T1000 (cell line): ENCODE measurements around the gene FBXW8.

ENCODE experiments used
- DNase-seq: peaks from one replicate; lab custom pipeline; 2025; ENCODE audit warnings: mixed read lengths; lab: John Stamatoyannopoulos, UW

The FBXW8 gene

DNA sequence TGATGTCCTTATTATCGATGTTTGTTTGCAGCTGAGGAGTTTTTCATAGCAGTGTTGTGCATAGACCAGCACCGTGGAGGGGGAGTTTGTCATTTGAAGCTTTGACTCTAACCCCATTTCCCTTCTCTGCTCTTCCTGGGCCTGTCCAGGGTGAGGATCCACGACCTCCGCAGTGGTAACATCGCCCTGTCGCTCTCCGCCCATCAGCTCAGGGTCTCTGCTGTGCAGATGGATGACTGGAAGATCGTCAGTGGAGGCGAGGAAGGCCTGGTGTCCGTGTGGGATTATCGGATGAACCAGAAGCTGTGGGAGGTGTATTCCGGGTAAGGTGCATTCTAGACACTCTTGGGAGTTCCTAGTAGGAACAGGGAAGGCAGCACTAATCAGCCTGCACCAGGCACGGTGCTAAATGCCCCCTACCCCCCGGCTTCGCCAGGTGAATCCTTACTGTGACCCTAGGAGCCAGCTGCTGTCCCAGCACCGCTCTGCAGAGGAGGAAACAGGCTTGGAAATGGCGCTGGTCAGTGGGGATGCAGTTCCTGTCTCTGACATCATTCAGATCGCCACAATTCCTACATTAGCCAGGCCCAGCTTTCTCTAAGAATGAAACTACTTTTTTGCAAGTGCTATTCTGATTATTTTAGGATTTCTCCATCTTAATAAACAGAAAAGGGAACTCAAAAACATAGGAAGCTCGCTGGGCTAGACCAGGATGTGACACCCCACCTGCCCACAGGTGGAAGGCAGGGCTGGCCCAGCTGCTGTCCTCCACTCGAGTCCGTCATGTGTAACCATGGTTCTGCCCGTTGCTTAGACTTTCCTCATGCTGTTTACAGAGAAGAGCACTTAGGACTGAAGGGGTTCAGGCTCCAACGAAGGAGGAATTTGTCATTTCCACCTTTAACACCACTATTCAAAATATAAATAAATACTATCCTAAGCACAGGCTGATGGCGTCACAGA is 113.5 kb downstream of the FBXW8 start:
- no peak for DNase-seq

DNA sequence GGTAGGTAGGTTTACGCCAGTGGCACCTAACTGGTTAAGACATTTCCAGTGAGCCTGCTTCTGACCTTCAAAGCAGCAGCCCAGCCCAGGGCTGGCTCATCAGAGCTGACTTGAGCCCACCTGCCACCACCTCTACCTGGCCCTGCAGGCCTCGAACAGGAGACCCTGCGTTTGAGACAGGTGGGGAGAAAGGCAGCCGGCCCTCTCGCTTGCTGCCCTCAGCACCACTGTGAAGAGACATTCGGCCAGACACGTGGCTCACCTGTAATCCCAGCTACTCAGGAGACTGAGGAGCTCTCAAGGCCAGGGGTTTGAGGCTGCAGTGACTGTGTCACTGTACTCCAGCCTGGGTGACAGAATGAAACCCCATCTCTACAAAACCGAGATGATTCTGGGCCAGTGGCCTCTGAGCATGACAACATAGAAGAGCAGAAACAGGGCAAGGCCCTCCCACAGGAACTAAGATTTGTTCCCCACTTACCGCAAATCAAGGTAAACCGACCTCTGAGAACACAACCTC is 114.3 kb downstream of the FBXW8 start:
- DNase-seq = no peak

DNA sequence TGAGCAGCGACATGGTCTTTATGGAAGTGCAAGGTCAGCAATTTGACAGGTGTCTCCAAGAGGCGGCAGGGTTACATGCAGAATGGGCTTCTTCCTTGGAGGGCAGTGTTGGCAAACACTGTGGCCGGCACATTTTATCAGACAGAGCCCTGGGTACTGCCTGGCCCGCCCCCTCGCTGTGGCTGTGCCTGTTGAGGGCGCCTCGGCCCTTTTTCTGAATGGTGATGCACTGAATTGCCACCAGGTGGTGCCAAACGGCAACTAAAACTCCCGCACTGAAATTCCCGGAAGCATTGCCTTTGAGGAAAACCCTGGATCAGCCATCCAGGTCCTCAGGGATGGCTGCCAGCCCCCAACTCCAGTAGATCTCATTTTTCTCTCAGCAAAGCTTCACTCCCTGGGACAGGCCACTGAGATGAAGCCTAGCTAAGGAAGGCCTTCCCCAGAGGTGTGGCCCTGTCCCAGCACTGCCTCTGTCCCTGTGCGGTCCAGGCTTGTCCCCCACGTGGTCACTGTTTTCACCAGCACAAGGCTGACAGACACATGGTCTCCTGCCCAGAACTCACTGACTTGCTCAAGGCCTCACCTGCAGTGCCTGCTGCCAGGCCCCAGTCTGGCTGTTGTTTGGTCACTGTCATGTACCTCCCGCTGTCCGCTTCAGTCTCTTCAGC is 114.9 kb downstream of the FBXW8 start:
- no peak for DNase-seq

DNA sequence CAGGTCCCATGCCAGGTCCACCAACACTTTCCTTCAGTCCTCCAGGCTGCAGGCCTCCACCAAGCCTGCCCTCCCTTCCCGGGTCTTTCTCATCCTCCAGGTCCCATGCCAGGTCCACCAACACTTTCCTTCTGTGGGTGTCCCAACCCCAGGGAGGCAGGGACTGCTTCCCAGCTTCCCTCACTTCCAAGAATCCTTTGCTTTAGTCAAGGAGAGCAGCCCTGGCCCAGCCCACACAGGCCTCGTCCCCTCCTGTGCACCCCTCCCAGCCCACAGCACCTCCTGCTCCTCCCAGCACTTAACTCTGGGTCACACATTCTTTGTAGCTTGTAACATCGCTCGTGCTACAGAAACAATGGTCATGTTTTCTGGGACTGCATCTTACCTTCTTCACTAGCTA is 115.6 kb downstream of the FBXW8 start:
- no peak for DNase-seq

DNA sequence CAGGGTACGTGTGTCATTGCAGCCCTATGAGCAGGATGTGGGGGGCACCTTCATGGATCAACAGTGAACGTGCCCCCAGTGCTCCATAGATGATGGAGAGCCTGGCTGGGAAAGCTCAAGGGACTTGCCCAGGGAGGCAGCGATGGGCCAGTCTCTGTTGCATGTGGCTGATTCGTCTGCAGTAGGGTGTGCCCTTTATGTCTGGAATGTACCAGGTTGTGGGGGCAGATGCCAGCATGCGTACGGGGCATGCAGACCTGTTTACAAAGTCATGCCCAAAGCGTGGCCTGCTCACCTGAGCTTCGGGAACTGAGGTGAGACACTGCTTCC is 116.1 kb downstream of the FBXW8 start:
- no peak for DNase-seq

DNA sequence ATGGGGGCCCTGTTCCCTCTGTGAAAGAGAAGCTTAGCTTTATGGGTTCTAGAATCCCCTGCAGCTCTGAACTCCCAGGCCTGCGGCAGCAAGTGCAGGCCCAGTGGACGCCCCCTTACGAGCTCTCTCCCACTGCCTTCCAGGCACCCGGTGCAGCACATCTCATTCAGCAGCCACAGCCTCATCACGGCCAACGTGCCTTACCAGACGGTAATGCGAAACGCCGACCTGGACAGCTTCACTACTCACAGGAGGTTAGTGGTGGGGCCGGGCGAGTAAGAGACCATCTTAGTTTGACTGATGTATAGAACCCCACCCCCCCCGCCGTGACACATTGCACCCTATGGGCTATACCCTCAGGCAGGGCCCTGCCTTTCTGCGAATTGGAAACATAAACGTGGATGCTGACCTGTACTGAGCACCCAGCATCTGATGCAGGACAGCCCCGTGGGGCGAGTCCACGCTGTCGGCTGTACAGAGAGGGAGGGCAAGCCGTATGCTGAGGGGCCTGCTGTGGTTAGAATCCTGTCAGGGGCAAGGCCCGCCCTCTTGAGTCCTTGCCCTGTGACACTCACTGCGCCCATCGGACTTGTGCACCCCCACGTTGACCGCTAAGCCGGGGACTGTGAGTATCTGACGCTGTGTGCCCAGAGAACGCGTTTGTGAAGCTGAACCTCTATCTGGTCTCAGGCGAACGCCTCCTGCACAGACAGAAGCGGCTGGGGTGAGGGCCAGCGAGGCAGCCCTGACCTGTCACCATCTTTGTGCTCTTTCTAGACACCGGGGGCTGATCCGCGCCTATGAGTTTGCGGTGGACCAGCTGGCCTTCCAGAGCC is 116.7 kb downstream of the FBXW8 start:
- DNase-seq = no peak

DNA sequence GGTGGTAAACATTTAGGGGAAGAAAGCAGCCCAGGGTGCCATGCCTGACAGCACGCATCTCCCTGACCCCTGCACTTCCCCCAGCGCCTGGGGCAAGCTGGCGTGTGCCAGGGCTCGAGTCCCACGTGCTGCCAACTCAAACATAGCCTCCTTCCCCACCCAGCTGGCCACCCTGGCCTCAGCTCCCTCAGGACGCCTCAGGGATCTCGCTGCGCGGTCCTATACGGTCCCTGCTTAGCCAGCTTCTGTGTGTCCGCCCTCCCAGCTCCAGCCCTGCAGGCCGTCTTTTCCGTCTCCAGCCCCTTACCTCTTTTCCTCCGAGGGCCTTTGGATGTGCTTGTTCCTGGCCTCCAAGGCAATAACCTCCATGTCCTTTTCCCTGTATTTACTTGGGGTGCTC is 117.5 kb downstream of the FBXW8 start:
- DNase-seq = no peak

DNA sequence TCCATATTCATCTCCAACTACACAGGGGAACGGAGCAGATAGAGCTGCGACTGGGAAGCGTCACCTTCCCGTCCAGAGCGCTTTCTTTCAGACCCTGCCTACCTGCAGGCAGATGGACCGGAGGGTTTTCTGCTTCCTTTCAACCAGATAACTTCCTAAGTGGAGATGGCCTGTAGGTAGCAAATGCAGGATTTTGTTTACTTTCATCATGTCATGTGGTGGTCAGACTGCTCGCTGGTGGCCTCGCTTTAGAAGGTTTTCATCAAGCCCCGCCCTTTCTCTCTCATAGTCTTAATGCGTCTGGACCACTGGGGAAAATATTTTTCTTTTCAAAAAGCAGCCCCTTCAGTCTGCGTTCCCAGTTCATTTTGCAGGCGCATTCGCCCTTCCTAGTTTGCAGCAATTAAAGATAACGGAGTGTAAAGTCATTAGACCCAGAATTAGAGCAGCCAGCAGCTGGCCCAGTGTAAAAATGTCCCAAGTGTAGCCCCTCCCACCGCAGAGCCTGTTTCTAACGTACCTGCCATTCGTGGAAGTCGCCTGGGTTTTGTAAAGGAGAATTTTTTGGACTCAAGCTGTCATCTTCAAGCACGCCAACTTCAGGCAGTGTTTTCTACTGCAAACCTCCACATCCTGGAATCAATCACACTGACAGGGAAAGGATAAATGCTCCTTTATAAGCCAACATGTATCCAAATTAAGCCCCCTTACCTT is 119.6 kb downstream of the FBXW8 start:
- no peak for DNase-seq

DNA sequence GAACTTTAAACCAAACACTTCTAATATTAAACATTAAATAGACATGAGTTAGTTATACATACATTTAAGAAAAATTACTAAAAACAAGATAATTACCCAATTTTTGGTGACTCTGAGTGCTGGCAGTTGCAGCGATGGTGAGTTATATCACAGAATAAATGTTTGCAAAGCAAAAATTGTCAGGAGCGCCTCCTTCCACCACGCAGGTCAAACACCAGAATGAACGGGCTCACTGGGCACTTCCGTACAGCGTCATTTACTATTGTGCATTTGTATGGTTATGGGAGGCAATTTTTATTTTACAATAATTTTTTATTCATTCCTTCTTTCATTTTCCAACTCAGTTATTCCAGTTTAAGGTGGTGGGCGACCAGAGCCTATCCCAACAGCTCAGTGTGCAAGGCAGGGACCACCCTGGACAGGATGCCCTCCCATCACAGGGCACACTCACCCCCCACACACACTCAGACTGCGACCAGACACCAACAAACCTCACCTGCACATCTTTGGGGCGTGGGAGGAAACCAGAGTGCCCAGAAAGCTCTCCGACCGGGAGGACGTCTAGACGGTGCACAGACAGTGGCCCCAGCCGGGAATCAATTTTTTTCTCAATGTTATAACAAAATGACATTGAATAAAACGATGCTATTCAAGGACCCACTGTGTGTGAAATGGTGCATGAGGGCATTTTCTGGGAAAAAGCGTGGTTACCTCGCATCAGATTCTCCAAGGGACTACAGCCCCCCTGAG is 121.3 kb downstream of the FBXW8 start:
- DNase-seq = no peak

DNA sequence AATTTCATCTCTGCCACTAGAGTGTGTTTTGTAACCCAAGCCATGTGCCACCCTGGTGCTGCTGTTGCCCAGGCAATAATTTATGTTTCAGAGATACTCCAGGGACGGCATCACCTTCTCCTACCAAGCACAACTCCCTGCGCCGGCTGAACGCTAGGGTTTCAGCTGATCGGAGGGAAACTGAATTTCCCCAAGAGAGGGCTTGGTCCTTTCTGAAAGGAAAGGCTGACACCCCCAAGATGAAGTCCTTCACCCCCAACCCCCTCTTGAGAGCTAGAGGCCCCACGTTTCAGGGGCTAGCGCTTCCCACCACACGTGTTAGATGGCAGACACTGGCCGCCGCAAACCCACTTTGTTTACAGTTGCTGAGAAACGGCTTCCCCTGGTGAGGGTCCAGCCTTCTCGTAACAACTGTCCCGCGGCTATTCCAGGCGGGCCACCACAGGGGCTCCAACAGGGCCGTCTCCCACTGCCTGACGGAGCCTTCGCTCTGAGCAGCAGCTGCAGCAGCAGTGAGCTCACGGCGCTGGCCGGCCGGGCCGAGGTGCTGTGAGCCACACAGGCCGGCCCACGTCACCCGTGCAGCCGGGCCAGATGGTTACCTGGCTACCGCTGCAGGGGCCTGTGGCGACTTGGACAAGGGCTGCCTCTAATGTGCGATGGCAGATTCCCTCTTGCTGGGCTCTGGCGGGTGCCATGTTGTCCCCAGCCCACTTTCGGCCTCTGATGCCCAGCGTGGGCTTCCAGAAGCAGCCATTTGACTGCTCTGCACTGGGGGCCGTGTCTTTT is 122.0 kb downstream of the FBXW8 start:
- DNase-seq = no peak

DNA sequence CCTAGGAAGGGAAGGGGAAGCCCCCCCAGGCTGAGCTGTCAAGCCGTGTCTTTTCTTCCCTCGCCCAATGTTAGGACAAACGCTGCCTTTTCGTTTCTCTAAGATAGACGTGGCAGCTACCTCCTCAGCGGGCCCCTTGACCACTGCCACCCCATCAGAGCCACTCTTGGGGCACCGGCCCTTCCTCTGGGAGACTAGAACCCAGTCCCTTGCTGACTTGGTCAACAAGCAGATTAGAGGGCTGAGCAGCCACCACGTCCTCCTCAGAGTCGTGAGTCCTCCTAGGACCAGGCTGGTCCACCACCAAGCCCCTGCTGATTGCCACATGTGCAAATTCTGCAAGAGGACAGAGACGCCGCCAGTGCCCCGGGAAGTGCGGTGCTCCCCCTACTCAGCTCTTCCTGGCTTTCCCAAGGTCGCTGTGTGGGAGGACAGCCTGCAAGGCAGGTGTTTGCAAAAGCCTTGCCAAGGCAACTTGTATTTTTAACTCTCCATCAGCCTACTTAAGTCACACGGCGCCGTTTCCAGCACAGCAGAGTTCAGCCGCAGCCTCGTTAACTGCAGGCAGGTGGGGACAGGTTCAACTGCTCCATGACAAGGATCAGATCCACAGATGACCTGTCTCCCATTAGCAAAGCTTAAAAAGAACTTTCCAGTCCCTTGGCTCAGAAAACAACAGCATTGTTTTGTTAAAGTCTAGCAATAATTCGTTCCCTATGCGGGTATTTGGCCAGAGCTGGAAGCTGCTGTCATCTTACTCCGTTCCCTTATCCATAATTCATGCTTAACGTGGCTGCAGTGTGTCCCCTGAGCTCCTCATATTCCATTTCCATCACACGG is 122.9 kb downstream of the FBXW8 start:
- DNase-seq = no peak

DNA sequence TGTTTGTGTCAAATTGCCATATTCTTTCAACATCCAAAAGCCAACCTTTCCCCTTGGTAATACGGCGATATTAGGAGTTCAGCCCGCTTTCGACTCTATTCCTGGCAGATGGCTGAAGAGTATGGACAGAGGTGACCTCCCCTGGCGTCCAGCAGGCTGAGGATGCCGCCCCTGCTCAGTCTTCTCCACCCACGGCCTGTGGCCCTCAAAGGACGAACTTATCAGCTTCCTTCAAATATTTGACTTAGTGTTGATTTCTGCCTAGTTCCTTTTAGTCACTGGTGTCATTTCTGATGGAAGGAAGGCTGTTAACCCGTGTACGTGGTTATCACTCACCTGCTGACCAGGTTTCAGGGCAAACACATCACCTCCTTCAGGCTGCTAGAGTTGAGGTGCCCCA is 123.5 kb downstream of the FBXW8 start:
- no peak for DNase-seq

DNA sequence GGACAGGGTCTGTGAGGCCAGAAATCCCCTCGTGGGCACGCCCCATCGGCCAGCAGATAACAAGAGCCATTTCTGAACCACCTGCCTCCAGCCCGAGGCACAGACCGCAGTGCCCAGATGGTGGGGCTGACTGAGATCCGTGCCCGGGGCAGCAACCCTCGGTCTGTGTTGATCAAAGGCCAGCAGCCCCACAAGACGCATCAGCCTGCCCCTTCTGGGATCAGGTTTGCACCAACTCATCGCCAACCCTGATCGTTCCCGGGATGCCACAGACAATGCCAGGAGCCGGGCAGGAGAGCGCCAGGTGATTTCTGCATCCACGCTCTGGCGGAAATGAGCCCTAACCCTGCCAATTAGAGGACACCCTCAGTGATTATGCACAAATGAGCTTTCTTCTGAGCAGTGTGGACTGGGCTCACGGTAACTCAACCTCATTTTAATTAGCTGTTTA is 124.0 kb downstream of the FBXW8 start:
- no peak for DNase-seq

DNA sequence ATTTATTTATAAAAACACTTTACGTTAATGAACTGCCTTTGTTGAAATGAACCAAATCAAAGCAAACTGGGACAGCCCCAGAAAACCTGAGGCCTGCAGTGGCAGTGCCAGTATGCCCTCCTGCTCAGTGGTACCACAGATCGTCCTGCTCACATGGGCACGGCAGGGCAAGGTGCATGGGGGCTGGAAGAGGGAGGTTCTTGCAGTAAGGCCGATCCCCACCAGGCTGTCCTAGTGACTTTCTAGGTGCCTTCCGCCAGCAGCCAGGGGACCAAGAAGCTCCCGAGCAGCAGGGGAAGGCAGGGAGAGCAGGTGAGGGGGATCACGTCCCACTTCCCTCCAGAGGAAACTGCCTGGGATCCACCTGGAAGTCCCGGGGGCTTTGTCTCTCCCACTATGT is 124.5 kb downstream of the FBXW8 start:
- DNase-seq = no peak

DNA sequence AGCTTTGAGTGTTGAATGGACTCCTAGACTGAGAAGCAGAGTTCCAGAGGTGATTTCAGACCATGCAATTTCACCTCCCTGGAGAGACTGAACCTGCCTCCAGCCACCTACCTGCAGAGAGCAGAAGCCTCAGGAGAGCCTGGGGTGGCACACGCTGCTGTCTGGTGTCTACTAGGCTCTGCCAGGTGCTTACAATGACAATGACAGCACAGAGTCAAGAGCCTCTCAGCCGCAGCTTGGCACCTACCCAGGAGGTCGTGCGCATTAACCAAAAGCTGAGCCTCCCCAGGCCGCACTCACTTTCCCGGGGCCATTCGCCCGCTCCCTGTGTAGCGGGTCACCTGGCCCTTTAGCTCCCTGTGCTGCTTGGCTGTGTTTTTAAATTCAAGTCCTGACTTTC is 125.3 kb downstream of the FBXW8 start:
- no peak for DNase-seq

DNA sequence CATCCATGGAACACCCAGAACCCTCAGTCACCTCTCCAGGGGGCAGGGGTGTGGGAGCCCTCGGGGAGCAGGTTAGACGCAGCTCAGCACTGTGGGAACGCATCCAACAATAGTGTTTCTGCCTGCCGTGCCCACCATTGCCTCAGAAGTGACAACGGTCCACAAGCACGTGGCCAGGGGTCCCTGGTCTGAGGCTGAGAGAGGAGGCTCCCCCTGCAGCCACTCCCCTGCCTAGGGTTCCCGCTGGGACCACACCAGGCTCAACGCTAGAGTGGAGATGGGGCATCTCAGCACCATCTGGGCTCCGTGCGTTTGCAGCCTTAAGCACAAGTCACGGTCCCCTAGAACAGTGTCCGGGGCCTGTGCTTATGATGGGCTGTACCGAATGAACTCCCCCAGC is 125.8 kb downstream of the FBXW8 start:
- no peak for DNase-seq

DNA sequence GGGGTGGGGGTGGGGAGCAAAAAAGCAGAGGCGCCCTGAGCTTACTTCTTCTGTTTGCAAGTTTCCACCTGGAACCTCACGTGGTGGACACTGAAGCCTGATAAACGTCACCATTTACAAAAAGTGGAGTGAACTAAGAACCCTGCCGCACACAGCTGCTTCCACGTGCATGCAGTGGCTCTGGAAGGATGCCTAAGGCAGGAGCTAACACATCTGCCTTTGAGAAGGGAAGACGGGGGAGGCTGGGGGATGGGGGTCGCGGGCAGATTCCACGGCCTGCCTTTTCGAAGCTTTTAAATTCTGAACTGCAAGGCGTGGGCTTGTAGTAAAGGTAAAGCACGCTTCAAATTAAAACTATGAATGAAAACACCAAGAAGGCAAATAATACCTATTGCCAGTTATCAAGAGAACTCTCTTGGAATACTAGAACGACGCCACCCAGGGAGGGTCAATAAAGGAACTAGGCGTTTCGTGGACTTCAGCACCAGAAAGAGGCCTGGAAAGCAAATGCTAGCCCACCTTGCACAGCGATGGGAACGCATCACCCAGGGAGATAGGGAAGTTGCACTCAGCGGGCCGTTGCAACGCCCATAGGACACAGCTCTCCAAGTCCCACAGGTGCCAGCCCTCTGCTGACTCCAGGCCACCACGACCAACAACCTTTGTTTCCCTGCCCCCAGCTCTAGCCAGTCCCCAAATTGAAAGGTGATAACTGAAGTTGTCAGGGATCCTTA is 126.7 kb downstream of the FBXW8 start:
- no peak for DNase-seq

DNA sequence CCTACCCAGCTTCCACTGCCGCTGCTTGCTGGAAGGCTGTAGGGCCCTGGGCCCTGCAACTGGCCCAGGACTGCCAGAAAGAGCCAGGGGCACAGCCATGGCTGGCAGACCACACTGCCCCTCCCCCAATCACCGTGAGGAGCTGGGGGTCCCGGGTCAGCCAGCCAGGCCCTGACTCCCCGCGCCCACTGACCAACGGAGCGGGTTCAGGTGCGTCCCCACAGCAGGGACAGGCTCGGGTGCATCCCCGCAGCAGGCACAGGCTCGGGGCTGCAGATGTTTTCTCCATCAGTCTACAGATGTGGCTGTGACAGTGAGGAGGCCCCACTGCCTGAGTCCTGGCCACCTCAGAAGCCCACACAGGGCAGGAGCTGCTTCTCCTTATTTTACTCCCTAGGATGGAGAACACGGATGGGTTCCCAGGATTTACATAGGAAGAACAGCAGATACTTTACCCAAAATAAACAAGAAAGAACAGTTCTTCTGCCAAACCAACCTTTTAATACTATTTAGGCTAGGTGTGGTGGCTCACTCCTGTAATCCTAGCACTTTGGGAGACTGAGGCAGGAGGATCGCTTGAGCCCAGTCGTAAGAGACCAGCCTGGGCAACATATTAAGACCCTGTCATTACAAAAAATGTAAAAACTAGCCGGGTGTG is 127.4 kb downstream of the FBXW8 start:
- DNase-seq = no peak
